A673 (cell line): ENCODE data around the gene ZNF23. TPM values are rescaled to one million over a fixed set of nuclear protein-coding genes. Genes with fewer than 3 reads are reported as not detected.

ENCODE experiments used
- BruUV-seq: library from RNA; stranded (reverse); fragments of 400-500 nt; replicated peaks from 2 replicates; lab custom pipeline; 2021; lab: Mats Ljungman, UMichigan
- CTCF ChIA-PET: fragments of 300-600 bp; sonication (Branson Sonifier 250); formaldehyde crosslinking; loops from one replicate; lab custom pipeline; 2022; ENCODE audit warnings: antibody characterized with exemption; lab: Charles Lee
- POLR2A ChIA-PET: fragments of 300-600 bp; sonication (Branson Sonifier 250); formaldehyde crosslinking; loops from one replicate; lab custom pipeline; 2022; ENCODE audit warnings: antibody characterized with exemption; ENCODE audit not compliant: low non-redundant PET; lab: Charles Lee
- DNase-seq: peaks from one replicate; pipeline ENCODE4 v3.0.0-alpha.2; 2015; ENCODE audit warnings: low spot score
- H3K27ac ChIP-seq: fragments of 200-600 bp; sonication (generic); 2 replicates; pipeline ENCODE4 v1.5.1; 2016; ENCODE audit warnings: mixed run types, low read depth, mild to moderate bottlenecking, mixed read lengths, antibody characterized with exemption, low read length; ENCODE audit not compliant: poor library complexity, severe bottlenecking
- H3K27me3 ChIP-seq: fragments of 200-600 bp; sonication (generic); replicated peaks from 2 replicates; pipeline ENCODE4 v1.6.1; 2017; ENCODE audit warnings: mixed run types, low read depth, mild to moderate bottlenecking, mixed read lengths, antibody characterized with exemption, low read length; ENCODE audit not compliant: insufficient read depth, poor library complexity
- H3K36me3 ChIP-seq: fragments of 200-600 bp; sonication (generic); 2 replicates; pipeline ENCODE4 v1.6.1; 2016; ENCODE audit warnings: mixed run types, mild to moderate bottlenecking, mixed read lengths, antibody characterized with exemption, low read length; ENCODE audit not compliant: insufficient read depth, poor library complexity, severe bottlenecking
- H3K4me1 ChIP-seq: fragments of 200-600 bp; sonication (generic); 2 replicates; pipeline ENCODE4 v1.6.1; 2017; ENCODE audit warnings: mixed run types, mild to moderate bottlenecking, mixed read lengths, antibody characterized with exemption, low read length; ENCODE audit not compliant: insufficient read depth, poor library complexity, severe bottlenecking
- H3K4me3 ChIP-seq: fragments of 200-600 bp; sonication (generic); 2 replicates; pipeline ENCODE4 v1.5.1; 2016; ENCODE audit warnings: low read depth, mixed run types, mild to moderate bottlenecking, mixed read lengths, low read length; ENCODE audit not compliant: poor library complexity, severe bottlenecking
- H3K9me3 ChIP-seq: fragments of 200-600 bp; sonication (generic); 2 replicates; pipeline ENCODE4 v1.6.1; 2016; ENCODE audit warnings: mixed run types, low read depth, mild to moderate bottlenecking, mixed read lengths, antibody characterized with exemption, low read length; ENCODE audit not compliant: poor library complexity, severe bottlenecking
- EZH2 ChIP-seq: fragments of 200-600 bp; sonication (generic); IDR thresholded peaks from 2 replicates; pipeline ENCODE4 v1.6.1; 2017; ENCODE audit warnings: borderline replicate concordance, low read depth, mild to moderate bottlenecking, mixed read lengths, antibody characterized with exemption, low read length; ENCODE audit not compliant: poor library complexity, severe bottlenecking
- intact Hi-C: fragments of 100-400 bp; cut with micrococcal nuclease; formaldehyde crosslinking; loops from one replicate; pipeline ENCODE4 v1.10.0; 2022; ENCODE audit not compliant: unreplicated experiment
- total RNA-seq: library from RNA; stranded (reverse); gene quantifications from 2 replicates; pipeline ENCODE4 v1.2.3, GENCODE V29; 2021
- TF ChIP-seq, protein P1 (sequence below): fragments of 300-800, 200-600 bp; sonication (generic); conservative IDR thresholded peaks from 2 replicates; pipeline ENCODE4 v1.5.1; 2017; ENCODE audit warnings: low read depth, mild to moderate bottlenecking, antibody characterized with exemption, low read length, moderate library complexity, mixed read lengths

The ZNF23 gene
- total RNA-seq, 1 experiment from 2014 or later, result 10.2 TPM

DNA sequence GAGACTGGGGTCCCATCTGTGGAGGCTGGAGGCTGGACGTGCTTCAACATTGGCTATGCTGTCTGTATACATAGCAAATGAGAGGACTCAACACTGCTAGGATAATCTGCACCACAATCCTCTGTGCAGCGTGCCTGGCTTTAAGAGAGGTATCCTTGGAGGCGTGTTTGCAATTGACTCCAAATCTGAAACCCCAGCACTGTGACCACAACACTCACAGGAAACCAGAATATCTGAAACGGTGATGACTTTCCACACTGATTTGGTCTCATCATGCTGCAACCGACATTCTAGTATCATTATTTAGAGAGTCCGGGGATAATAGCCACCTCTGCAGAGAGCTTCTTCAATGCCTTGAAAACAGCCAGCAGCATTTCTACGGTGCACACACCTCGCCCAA lies 55.3 kb downstream of the ZNF23 start:
- TF ChIP-seq, protein P1, sequence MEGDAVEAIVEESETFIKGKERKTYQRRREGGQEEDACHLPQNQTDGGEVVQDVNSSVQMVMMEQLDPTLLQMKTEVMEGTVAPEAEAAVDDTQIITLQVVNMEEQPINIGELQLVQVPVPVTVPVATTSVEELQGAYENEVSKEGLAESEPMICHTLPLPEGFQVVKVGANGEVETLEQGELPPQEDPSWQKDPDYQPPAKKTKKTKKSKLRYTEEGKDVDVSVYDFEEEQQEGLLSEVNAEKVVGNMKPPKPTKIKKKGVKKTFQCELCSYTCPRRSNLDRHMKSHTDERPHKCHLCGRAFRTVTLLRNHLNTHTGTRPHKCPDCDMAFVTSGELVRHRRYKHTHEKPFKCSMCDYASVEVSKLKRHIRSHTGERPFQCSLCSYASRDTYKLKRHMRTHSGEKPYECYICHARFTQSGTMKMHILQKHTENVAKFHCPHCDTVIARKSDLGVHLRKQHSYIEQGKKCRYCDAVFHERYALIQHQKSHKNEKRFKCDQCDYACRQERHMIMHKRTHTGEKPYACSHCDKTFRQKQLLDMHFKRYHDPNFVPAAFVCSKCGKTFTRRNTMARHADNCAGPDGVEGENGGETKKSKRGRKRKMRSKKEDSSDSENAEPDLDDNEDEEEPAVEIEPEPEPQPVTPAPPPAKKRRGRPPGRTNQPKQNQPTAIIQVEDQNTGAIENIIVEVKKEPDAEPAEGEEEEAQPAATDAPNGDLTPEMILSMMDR, result no peak
- no peak for TF ChIP-seq EZH2
- Histone ChIP-seq H3K36me3 (no peaks in the 10 kb centered on the region), H3K27ac (no peak overlapping the region), H3K4me3 (no peak overlapping the region), H3K27me3 (peaks cover 63% of the 10 kb centered on the region), H3K4me1 (no peaks in the 10 kb centered on the region), H3K9me3 (no peaks in the 10 kb centered on the region)
- BruUV-seq, result no TSS peak
- ChIA-PET POLR2A (no interaction called here), CTCF (no interaction called here)
- no peak for DNase-seq
- intact Hi-C loops, result no loop called here

- intact Hi-C loops, result no loop called here
- H3K9me3 ChIP-seq, result no peaks in the 10 kb centered on the region
- no peak for DNase-seq
- H3K27ac ChIP-seq, result no peak overlapping the region
- ChIA-PET POLR2A (no interaction called here), CTCF (no interaction called here)
- no TSS peak for BruUV-seq
- no peak overlapping the region for H3K4me3 ChIP-seq
- H3K27me3 ChIP-seq, result peaks cover 65% of the 10 kb centered on the region
- no peak for TF ChIP-seq EZH2
- H3K4me1 ChIP-seq, result no peaks in the 10 kb centered on the region
- H3K36me3 ChIP-seq, result no peaks in the 10 kb centered on the region
These were observed 55.7 kb downstream of the ZNF23 start for GRCh38 chr16:71406316-71406715.

DNA sequence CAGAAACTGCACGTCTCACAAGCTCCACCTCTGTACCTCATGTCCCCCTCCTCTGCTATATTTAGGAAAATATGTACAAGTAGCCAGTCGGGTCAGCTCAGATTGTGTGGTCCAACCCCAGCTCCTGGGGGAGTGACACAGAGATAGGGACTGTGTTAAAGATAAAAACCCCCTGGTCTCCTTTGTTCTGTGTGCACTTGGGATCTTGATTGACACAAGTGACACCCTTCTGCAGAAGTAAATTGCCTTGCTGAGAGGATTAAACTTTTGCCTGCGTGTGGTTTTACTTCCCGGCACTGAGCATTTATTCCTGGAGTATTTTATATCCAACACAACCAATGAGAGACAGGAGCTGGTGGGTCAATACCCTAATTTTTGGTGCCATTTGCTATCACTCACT lies 57.7 kb downstream of the ZNF23 start:
- Histone ChIP-seq H3K9me3 (no peaks in the 10 kb centered on the region), H3K4me3 (no peak overlapping the region), H3K27me3 (peaks cover 68% of the 10 kb centered on the region), H3K4me1 (no peaks in the 10 kb centered on the region), H3K27ac (no peak overlapping the region), H3K36me3 (no peaks in the 10 kb centered on the region)
- POLR2A ChIA-PET, result no interaction called here
- no TSS peak for BruUV-seq
- intact Hi-C loops, result no loop called here
- TF ChIP-seq EZH2, result no peak
- TF ChIP-seq, protein P1, result no peak
- CTCF ChIA-PET, result no interaction called here
- no peak for DNase-seq

- Histone ChIP-seq H3K4me1 (no peaks in the 10 kb centered on the region), H3K27me3 (peaks cover 64% of the 10 kb centered on the region), H3K9me3 (no peaks in the 10 kb centered on the region), H3K4me3 (no peak overlapping the region), H3K36me3 (no peaks in the 10 kb centered on the region), H3K27ac (no peak overlapping the region)
- ChIA-PET POLR2A (no interaction called here), CTCF (no interaction called here)
- TF ChIP-seq EZH2, result no peak
- TF ChIP-seq, protein P1, result no peak
- BruUV-seq, result no TSS peak
- no peak for DNase-seq
- intact Hi-C loops, result no loop called here
These were observed 59.4 kb downstream of the ZNF23 start for GRCh38 chr16:71402674-71403073.
